Ishikawa (cell line): ENCODE measurements around the gene POP4.

Experiments
- CEBPB ChIP-seq: IDR thresholded peaks from 2 replicates; pipeline ENCODE4 v1.6.1; 2012
- CREB1 ChIP-seq: IDR thresholded peaks from 2 replicates; pipeline ENCODE4 v1.6.1; 2012; ENCODE audit warnings: low read depth
- EGR1 ChIP-seq: IDR thresholded peaks from 2 replicates; pipeline ENCODE4 v1.6.1; 2012
- EP300 ChIP-seq: IDR thresholded peaks from 2 replicates; pipeline ENCODE4 v1.6.1; 2012; ENCODE audit warnings: borderline replicate concordance
- FOXM1 ChIP-seq: IDR thresholded peaks from 2 replicates; pipeline ENCODE4 v1.6.1; 2012; ENCODE audit warnings: low read depth, borderline replicate concordance
- NFIC ChIP-seq: IDR thresholded peaks from 2 replicates; pipeline ENCODE4 v1.6.1; 2012
- RAD21 ChIP-seq: IDR thresholded peaks from 2 replicates; pipeline ENCODE4 v1.6.1; 2012; ENCODE audit warnings: low read depth
- TAF1 ChIP-seq: IDR thresholded peaks from 2 replicates; pipeline ENCODE4 v1.6.1; 2012; ENCODE audit warnings: low read depth, mild to moderate bottlenecking
- TCF12 ChIP-seq: IDR thresholded peaks from 2 replicates; pipeline ENCODE4 v1.6.1; 2012; ENCODE audit warnings: low read depth
- TEAD4 ChIP-seq: IDR thresholded peaks from 2 replicates; pipeline ENCODE4 v1.6.1; 2012
- YY1 ChIP-seq: IDR thresholded peaks from 2 replicates; pipeline ENCODE4 v1.6.1; 2012; ENCODE audit warnings: low read depth
- ZBTB7A ChIP-seq: IDR thresholded peaks from 2 replicates; pipeline ENCODE4 v1.6.1; 2012; ENCODE audit warnings: low read depth
- TF ChIP-seq, protein P1 (sequence below): IDR thresholded peaks from 2 replicates; pipeline ENCODE4 v1.6.1; 2012; ENCODE audit warnings: low read depth, mild to moderate bottlenecking
- TF ChIP-seq, protein P2 (sequence below): IDR thresholded peaks from 2 replicates; pipeline ENCODE4 v1.6.1; 2012
- TF ChIP-seq, protein P3 (sequence below): IDR thresholded peaks from 2 replicates; pipeline ENCODE4 v1.6.1; 2012

The POP4 gene

DNA sequence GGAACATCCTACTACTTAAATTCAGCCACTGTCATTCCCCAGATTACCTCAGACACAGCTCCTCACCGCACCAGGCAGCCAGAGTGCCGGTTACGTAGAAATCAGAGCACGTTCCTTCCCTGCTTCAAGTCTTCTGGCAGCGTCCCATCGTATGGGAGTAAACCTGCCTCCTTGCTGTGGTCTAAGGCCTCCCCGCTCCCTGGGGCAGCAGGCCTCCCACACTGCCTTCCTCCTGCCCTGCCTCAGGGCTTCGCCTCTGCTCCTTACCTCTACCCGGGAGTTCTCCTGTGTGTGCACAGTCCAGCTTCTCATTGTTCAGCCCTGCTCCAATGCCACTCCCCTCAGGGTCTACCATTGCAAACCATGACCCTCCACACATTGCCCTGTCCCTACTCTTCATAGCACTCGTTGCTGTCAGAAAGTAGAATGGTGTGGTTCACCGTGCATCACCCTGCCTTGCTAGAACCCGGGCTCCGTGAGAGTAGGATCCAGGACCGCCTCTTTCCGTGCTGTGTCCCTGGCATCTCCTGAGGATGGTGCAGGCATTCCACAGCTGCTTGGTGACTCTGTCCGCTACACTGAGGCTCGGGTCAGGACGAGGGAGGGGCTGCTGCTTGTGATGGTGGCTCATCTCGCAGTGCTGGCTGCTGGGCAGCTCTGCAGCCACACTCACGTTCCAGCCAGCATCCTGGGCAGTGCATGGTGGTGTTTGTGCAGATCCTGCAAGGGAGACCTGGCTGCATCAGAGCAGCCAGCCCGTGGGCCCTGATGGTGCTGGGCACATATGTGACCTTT, 6.9 kb downstream of the POP4 start:
- TF ChIP-seq TAF1 (no peak), CEBPB (no peak), TCF12 (no peak), EGR1 (no peak), CREB1 (no peak), YY1 (no peak), RAD21 (no peak)
- TF ChIP-seq, protein P1, sequence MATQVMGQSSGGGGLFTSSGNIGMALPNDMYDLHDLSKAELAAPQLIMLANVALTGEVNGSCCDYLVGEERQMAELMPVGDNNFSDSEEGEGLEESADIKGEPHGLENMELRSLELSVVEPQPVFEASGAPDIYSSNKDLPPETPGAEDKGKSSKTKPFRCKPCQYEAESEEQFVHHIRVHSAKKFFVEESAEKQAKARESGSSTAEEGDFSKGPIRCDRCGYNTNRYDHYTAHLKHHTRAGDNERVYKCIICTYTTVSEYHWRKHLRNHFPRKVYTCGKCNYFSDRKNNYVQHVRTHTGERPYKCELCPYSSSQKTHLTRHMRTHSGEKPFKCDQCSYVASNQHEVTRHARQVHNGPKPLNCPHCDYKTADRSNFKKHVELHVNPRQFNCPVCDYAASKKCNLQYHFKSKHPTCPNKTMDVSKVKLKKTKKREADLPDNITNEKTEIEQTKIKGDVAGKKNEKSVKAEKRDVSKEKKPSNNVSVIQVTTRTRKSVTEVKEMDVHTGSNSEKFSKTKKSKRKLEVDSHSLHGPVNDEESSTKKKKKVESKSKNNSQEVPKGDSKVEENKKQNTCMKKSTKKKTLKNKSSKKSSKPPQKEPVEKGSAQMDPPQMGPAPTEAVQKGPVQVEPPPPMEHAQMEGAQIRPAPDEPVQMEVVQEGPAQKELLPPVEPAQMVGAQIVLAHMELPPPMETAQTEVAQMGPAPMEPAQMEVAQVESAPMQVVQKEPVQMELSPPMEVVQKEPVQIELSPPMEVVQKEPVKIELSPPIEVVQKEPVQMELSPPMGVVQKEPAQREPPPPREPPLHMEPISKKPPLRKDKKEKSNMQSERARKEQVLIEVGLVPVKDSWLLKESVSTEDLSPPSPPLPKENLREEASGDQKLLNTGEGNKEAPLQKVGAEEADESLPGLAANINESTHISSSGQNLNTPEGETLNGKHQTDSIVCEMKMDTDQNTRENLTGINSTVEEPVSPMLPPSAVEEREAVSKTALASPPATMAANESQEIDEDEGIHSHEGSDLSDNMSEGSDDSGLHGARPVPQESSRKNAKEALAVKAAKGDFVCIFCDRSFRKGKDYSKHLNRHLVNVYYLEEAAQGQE, result no peak

DNA sequence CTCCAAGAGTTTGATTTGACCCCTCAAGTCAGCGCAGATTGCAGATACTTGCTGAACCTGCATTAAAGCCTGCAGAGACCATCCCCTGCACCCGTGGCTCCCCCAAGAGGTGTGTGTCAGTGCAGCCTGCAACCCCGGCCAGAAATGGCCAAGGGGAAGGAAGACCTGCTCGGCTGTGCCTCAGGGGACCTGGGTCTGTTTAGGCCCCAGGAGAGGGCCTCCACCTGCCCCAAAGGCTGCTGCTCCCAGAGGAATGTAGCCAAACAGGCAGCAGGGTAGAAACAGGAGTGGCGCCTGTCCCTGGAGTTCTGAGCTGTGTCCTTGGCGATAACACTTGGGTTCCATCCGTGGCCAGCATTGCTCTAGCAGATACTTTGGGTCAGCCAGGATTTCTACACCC, 8.0 kb downstream of the POP4 start:
- TF ChIP-seq ZBTB7A (no peak), TCF12 (no peak), RAD21 (no peak), NFIC (no peak), EP300 (no peak), CEBPB (no peak), TEAD4 (no peak), FOXM1 (no peak), TAF1 (no peak), CREB1 (no peak), YY1 (no peak), EGR1 (no peak)
- TF ChIP-seq, protein P2, sequence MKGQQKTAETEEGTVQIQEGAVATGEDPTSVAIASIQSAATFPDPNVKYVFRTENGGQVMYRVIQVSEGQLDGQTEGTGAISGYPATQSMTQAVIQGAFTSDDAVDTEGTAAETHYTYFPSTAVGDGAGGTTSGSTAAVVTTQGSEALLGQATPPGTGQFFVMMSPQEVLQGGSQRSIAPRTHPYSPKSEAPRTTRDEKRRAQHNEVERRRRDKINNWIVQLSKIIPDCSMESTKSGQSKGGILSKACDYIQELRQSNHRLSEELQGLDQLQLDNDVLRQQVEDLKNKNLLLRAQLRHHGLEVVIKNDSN, result no peak
- TF ChIP-seq, protein P1, result no peak
- TF ChIP-seq, protein P3, sequence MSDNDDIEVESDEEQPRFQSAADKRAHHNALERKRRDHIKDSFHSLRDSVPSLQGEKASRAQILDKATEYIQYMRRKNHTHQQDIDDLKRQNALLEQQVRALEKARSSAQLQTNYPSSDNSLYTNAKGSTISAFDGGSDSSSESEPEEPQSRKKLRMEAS, result no peak

DNA sequence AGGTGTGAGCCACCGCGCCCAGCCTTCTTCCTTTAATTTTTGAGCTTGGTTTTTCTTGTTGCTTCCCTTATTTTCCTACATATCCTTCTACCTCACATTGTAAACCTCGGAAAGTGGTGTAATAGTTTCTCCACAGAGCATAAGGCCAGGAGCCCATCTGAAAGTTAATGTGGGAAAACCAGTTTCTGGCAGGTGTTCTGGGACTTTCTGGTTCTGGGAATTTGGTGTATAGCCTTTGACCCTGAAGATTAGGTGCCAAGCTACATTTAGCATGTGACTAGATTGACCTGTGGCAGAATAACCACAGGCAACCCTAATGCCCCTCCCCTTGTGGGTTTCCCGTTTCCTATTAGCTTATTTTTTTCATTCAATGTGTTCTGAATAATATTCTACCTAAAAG, 8.7 kb downstream of the POP4 start:
- TF ChIP-seq TAF1, result no peak
- TF ChIP-seq NFIC, result no peak
- TF ChIP-seq, protein P3, result no peak
- no peak for TF ChIP-seq YY1
- TF ChIP-seq, protein P1, result no peak
- TF ChIP-seq TCF12, result no peak

DNA sequence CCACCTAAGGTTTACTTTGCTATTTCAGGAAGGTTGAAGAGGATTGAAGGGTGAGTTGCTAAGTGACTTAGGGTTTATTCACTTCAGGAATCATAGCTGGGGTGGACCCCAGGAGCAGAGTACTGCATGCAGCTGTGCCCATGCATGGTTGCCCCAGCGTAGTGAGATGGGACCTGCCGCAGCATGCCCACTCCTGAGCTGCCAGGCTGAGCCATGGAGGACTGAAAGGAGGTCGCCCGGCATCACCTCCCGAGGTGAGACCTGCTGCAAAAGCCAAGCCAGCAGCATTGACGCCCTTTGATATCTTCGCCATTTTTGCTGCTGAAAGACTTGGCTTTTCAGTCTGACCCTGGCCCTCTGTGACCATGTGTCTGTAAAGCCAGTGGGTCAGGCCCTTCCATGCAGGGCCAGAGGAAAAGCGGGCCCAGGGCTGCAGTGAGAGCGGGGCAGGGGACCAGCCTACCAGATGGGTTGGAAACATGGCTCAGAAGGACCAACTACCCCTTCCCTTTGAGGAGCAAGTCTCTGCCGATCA, 9.9 kb downstream of the POP4 start:
- no peak for TF ChIP-seq TAF1
- TF ChIP-seq TEAD4, result no peak
- no peak for TF ChIP-seq EP300
- TF ChIP-seq EGR1, result no peak
- TF ChIP-seq CREB1, result no peak

DNA sequence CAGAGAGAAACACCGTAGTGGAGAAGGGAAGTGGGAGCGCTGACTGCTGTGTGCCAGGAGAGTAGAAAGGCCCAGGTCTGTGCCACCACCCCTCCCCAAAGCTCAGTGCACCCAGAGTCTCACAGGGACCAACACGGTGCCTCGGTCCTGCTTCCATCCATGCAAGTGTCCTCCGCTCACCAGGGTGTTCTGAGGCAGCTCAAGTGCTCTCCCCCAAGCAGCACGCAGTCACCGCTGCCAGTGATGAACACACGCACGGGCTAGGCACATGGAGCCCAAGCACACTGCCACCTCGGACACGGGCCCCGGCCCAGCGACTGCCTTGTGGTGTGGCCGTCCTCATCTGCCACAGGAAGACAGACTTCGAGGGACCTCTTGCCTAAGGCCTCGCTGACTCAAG, 10.5 kb downstream of the POP4 start:
- no peak for TF ChIP-seq TEAD4
- no peak for TF ChIP-seq EP300
